Mesothelial cell of epicardium (in vitro differentiated cells): ENCODE measurements around the gene ATG13. TPM values are rescaled to one million over a fixed set of nuclear protein-coding genes. Genes with fewer than 3 reads are reported as not detected.

Experiments used
- DNase-seq, 2 experiments: peaks; one replicate each; pipeline ENCODE4 v3.0.0; 2021; ENCODE audit warnings: low spot score in 2 of 2; ENCODE audit not compliant: unreplicated experiment in 2 of 2
- H3K27ac Mint-ChIP-seq: 2 replicates; pipeline ENCODE4 v1.8.0; 2021; ENCODE audit warnings: mixed read lengths
- H3K27me3 Mint-ChIP-seq: 2 replicates; pipeline ENCODE4 v1.8.0; 2021; ENCODE audit warnings: low read depth, mixed read lengths
- H3K36me3 Mint-ChIP-seq: 2 replicates; pipeline ENCODE4 v1.8.0; 2021; ENCODE audit warnings: mixed read lengths
- H3K4me1 Mint-ChIP-seq: 2 replicates; pipeline ENCODE4 v1.8.0; 2021; ENCODE audit warnings: mixed read lengths
- H3K4me3 Mint-ChIP-seq: 2 replicates; pipeline ENCODE4 v1.8.0; 2021; ENCODE audit warnings: mild to moderate bottlenecking, moderate library complexity, mixed read lengths
- H3K9me3 Mint-ChIP-seq: 2 replicates; pipeline ENCODE4 v1.8.0; 2021; ENCODE audit warnings: mixed read lengths
- CTCF ChIP-seq: fragments of 200-600 bp; sonication (generic); IDR thresholded peaks from one replicate; pipeline ENCODE4 v1.5.0; 2021; ENCODE audit warnings: antibody characterized with exemption; ENCODE audit not compliant: unreplicated experiment
- total RNA-seq: library from RNA; stranded (reverse); gene quantifications from 3 replicates; pipeline ENCODE4 v1.2.1, GENCODE V29; 2021

Gene ATG13
- total RNA-seq, 1 donor from 2014 or later, result 67.8 TPM

DNA sequence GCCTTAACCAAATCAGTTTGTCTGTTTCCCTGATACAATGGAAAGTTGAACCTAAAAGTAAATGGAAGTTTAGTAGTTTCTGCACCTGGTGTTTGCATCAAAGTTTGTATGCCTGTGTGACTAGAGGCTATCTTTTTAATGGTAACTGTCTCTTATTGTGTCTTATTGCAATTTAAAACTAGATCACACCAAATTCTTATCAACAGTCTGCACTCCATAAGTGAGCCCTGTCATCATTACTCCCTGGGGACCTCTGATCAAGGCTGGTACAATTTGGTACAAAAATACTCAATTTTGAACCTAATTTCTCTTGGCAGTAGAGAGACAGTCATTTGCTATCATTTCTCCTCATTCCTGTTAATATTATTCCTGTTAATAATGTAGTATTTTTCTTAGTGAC lies 45.0 kb downstream of the ATG13 start:
- peaks cover 14% of the 10 kb centered on the region for H3K4me1 Mint-ChIP-seq
- H3K27me3 Mint-ChIP-seq, result no peaks in the 10 kb centered on the region
- H3K36me3 Mint-ChIP-seq, result peaks cover 46% of the 10 kb centered on the region
- no peak overlapping the region for H3K27ac Mint-ChIP-seq
- TF ChIP-seq CTCF, result no peak
- no peak for DNase-seq
- H3K9me3 Mint-ChIP-seq, result no peaks in the 10 kb centered on the region
- no peak overlapping the region for H3K4me3 Mint-ChIP-seq

GRCh38 chr11:46663277-46663940 lies 46.1 kb downstream of the ATG13 start:
- H3K27ac Mint-ChIP-seq, result no peak overlapping the region
- no peaks in the 10 kb centered on the region for H3K9me3 Mint-ChIP-seq
- peaks cover 15% of the 10 kb centered on the region for H3K4me1 Mint-ChIP-seq
- H3K4me3 Mint-ChIP-seq, result no peak overlapping the region
- H3K36me3 Mint-ChIP-seq, result peaks cover 46% of the 10 kb centered on the region
- no peak for DNase-seq
- TF ChIP-seq CTCF, result no peak
- H3K27me3 Mint-ChIP-seq, result no peaks in the 10 kb centered on the region

DNA sequence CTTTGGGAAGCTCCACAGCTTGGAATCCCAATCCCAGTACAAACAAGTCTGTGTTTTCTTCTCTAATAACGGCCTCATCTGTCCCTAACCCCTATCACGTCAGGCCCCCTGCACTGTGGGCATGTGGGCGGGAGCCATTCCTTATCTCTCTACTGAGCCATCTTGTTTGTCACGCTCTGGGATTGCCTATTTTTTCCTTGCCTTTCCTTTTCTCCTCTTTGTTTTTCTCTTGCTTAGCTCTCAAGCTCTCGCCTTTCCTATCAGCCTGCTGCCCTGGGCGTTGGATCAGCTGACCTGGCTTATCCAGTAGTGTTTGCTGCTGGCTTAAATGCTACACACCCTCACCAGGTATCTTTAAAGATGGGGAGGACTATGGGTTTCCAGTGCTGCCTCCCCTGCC lies 47.3 kb downstream of the ATG13 start:
- Mint-ChIP-seq H3K4me3 (no peak overlapping the region), H3K4me1 (peaks cover 19% of the 10 kb centered on the region), H3K36me3 (peaks cover 48% of the 10 kb centered on the region), H3K9me3 (no peaks in the 10 kb centered on the region), H3K27ac (no peak overlapping the region), H3K27me3 (no peaks in the 10 kb centered on the region)
- TF ChIP-seq CTCF, result no peak
- DNase-seq, result no peak

DNA sequence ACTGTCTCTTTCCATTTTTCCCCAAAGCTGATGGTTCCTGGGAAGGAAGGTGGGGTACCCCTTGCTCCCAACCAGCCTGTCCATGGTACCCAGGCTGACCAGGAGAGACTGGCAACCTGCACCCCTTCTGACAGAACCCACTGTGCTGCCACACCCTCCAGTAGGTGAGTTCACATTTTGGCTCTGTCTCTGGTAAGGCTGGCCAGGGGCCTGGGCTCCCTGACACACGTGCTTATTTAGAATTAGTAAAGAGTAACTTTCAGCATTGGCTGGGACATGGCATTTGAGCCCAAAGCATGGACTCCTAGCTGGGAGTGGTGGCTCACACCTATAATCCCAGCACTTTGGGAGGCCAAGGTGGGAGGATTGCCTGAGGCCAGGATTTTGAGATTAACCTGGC lies 48.0 kb downstream of the ATG13 start:
- Mint-ChIP-seq H3K4me3 (no peak overlapping the region), H3K27me3 (no peaks in the 10 kb centered on the region), H3K36me3 (peaks cover 47% of the 10 kb centered on the region), H3K27ac (no peak overlapping the region), H3K9me3 (no peaks in the 10 kb centered on the region), H3K4me1 (peaks cover 22% of the 10 kb centered on the region)
- no peak for DNase-seq
- no peak for TF ChIP-seq CTCF

- TF ChIP-seq CTCF, result no peak
- Mint-ChIP-seq H3K4me3 (no peak overlapping the region), H3K27me3 (no peaks in the 10 kb centered on the region), H3K9me3 (no peaks in the 10 kb centered on the region), H3K36me3 (peaks cover 52% of the 10 kb centered on the region), H3K27ac (peak overlapping the region; percentile 76), H3K4me1 (peaks cover 22% of the 10 kb centered on the region)
- DNase-seq, result no peak
Observed at GRCh38 chr11:46666516-46666915, 49.2 kb downstream of the ATG13 start.
